Heart left ventricle (tissue), 16 donors: ENCODE results near the gene DAAM2. TPM values are rescaled to one million over a fixed set of nuclear protein-coding genes. Genes with fewer than 3 reads are reported as not detected.

Source experiments
- ATAC-seq, 4 donors: fragments of 200-7000 bp; cut with Tn5 transposase; one replicate each; pipeline ENCODE4 v1.9.1; 2020 to 2022; ENCODE audit warnings: moderate library complexity in 4 of 4, mild to moderate bottlenecking in 3 of 4, moderate number of reproducible peaks in 1 of 4
- DNase-seq, 5 donors: peaks; one replicate each; pipeline ENCODE4 v3.0.0-alpha.2; 2020
- H3K27ac ChIP-seq, 12 donors: fragments of 200-600 bp; sonication (generic) in 4 of 12; one replicate each; pipeline versions ENCODE4 v1.5.0 to v1.8.0; 2016 to 2022; ENCODE audit warnings: mild to moderate bottlenecking in 2 of 12
- H3K27me3 ChIP-seq, 9 donors: fragments of 200-600 bp; sonication (generic) in 2 of 9; one replicate each; pipeline versions ENCODE4 v1.5.1 to v1.8.0; 2016 to 2022; ENCODE audit warnings: mild to moderate bottlenecking in 3 of 9
- H3K36me3 ChIP-seq, 9 donors: fragments of 200-600 bp; sonication (generic) in 2 of 9; one replicate each; pipeline versions ENCODE4 v1.5.0 to v1.8.0; 2018 to 2022; ENCODE audit warnings: mild to moderate bottlenecking in 2 of 9
- H3K4me1 ChIP-seq, 12 donors: fragments of 200-600 bp; sonication (generic) in 4 of 12; one replicate each; pipeline versions ENCODE4 v1.5.0 to v1.8.0; 2016 to 2022; ENCODE audit warnings: mild to moderate bottlenecking in 3 of 12
- H3K4me3 ChIP-seq, 12 donors: fragments of 200-600 bp; sonication (generic) in 4 of 12; one replicate each; pipeline versions ENCODE4 v1.5.0 to v1.8.0; 2017 to 2022; ENCODE audit warnings: mild to moderate bottlenecking in 9 of 12, moderate library complexity in 4 of 12
- H3K9me3 ChIP-seq, 12 donors: fragments of 200-600 bp; sonication (generic) in 4 of 12; one replicate each; pipeline versions ENCODE4 v1.5.0 to v1.8.0; 2016 to 2022; ENCODE audit warnings: mild to moderate bottlenecking in 1 of 12
- POLR2A ChIP-seq, 2 donors: fragments of 450-650 bp; IDR thresholded peaks; one replicate each; pipeline ENCODE4 v1.6.1; 2017; ENCODE audit warnings: antibody characterized with exemption in 2 of 2, mild to moderate bottlenecking in 2 of 2, moderate library complexity in 2 of 2
- WGBS, 4 donors: extraction: QIAGEN DNeasy Blood & Tissue Kit in 2 of 4; methylation state at CpG; one replicate each; pipeline versions ENCODE4 v1.1.5 to v1.1.7; 2013 to 2018; 5-methylcytosine and 5-hydroxymethylcytosine counted together
- intact Hi-C, 10 donors: fragments of 100-400 bp; cut with DNase I; formaldehyde crosslinking; loops; one replicate each; pipeline versions ENCODE4 v1.11.1 to v1.14.2; 2022
- polyA plus RNA-seq, 2 donors: library from polyadenylated mRNA; stranded (reverse); fragments of 200-250 nt; gene quantifications; one replicate each; pipeline ENCODE4 v1.2.3, GENCODE V29; 2013
- total RNA-seq, 9 donors: library from RNA; depleted of rRNA in 2 of 9; stranded (reverse); fragments of >200 nt in 2 of 9; fragmentation: NEBNext Ultra II Directional in 3 of 9; extraction: Animal tissue kit (Norgen Biotek cat#: 25700) in 3 of 9; gene quantifications; one replicate each; pipeline versions ENCODE4 v1.1.0 to v1.2.4, GENCODE V29; 2016 to 2023
- TF ChIP-seq, protein P1 (sequence below), 12 donors: fragments of 200-600 bp; sonication (generic) in 4 of 12; IDR thresholded peaks; one replicate each; pipeline versions ENCODE4 v1.5.0 to v1.8.0; 2018 to 2022; ENCODE audit warnings: antibody characterized with exemption in 12 of 12, mild to moderate bottlenecking in 5 of 12
- donor health status: ischemic (EF 13 %, LVEDD 7.1; RV severe dilation, severe dysfunction).
- donor health status: healthy with polysubstance abuse.
- donor health status: DM: no; HTN: yes; CAD: no.
- donor health status: DM: no; HTN: no; CAD: no.
- donor health status: ischemic (EF 25% LVEDD 6.9; RV normal size, moderate dysfunction).
- donor health status: ischemic (EF 25% LVEDD 5.7; RV mildly dilated, moderate dysfunction).
- donor health status: healthy.
- donor health status: DM: yes; HTN: yes; CAD: no.
- donor health status: ischemic (EF 35%, LVEDD 5.7; RV mildly dilated, moderate dysfunction).
- donor health status: nonischemic (EF 11% LVEDD 7.7; RV severe dilation, severe dysfunction).
- donor health status: DM: yes; HTN: yes; CAD: no.
- donor health status: PGD.
- donor health status: ischemic (EF 29% LVEDD 5.4; RV normal size, mild dysfunction).
- donor health status: nonischemic (EF 23%, LVEDD 6.1; RV moderate dilation, normal function).

Gene DAAM2
- total and polyA plus RNA-seq, 11 donors: 6.4 to 20.9 (median 13.6) TPM

DNA sequence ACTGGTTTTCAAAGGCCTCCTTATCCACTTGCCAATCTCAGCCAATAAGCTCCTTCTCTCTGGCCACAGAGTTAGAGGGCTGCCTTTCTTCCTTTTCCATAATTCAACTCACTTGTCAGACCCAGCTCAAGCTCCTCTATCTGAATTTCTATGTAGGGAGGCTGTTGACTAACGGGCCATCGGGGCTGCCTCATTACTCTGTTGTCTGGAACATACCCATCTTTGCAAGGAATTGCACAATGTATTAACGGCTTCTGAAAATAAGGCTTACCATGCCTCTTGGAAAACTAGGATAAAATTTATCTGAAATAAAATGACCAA lies 38.5 kb upstream of the DAAM2 start:
- TF ChIP-seq POLR2A (IDR thresholded peaks at IDR 0.05): no peak
- TF ChIP-seq, protein P1, sequence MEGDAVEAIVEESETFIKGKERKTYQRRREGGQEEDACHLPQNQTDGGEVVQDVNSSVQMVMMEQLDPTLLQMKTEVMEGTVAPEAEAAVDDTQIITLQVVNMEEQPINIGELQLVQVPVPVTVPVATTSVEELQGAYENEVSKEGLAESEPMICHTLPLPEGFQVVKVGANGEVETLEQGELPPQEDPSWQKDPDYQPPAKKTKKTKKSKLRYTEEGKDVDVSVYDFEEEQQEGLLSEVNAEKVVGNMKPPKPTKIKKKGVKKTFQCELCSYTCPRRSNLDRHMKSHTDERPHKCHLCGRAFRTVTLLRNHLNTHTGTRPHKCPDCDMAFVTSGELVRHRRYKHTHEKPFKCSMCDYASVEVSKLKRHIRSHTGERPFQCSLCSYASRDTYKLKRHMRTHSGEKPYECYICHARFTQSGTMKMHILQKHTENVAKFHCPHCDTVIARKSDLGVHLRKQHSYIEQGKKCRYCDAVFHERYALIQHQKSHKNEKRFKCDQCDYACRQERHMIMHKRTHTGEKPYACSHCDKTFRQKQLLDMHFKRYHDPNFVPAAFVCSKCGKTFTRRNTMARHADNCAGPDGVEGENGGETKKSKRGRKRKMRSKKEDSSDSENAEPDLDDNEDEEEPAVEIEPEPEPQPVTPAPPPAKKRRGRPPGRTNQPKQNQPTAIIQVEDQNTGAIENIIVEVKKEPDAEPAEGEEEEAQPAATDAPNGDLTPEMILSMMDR (IDR thresholded peaks at IDR 0.05): no peak
- Histone ChIP-seq H3K36me3 (no peaks in the 10 kb centered on the region), H3K4me3 (no peak overlapping the region), H3K27me3 (no peaks in the 10 kb centered on the region), H3K9me3 (no peaks in the 10 kb centered on the region), H3K4me1 (peaks cover 0 to 25% (median 18%) of the 10 kb centered on the region in 12 donors), H3K27ac (peak overlapping the region in 9 of 12 donors; percentile 15 to 62 (median 46))
- ATAC-seq: peak; percentile 48 to 88 (median 68)
- 33 to 60% (median 43%) methylated on average over 3 of the region's 3 CpGs for WGBS, 4 donors
- intact Hi-C loops: no loop called here
- no peak for DNase-seq

- TF ChIP-seq, protein P1 (IDR thresholded peaks at IDR 0.05): no peak
- no peak for TF ChIP-seq POLR2A (IDR thresholded peaks at IDR 0.05)
- WGBS, 4 donors: 51 to 65% (median 58%) methylated on average over 5 of the region's 5 CpGs
- no peaks in the 10 kb centered on the region for H3K9me3 ChIP-seq
- no peak overlapping the region for H3K4me3 ChIP-seq
- peak overlapping the region in 8 of 12 donors; percentile 3 to 59 (median 15) for H3K27ac ChIP-seq
- ATAC-seq (peak in 2 of 4 donors; percentile 35 to 41), DNase-seq (peak in 1 of 5 donors; percentile 23)
- H3K4me1 ChIP-seq: peaks cover 0 to 28% (median 19%) of the 10 kb centered on the region in 12 donors
- H3K27me3 ChIP-seq: no peaks in the 10 kb centered on the region
- H3K36me3 ChIP-seq: no peaks in the 10 kb centered on the region
- intact Hi-C loops: no loop called here
Observed at GRCh38 chr6:39754514-39755115, 37.6 kb upstream of the DAAM2 start.

DNA sequence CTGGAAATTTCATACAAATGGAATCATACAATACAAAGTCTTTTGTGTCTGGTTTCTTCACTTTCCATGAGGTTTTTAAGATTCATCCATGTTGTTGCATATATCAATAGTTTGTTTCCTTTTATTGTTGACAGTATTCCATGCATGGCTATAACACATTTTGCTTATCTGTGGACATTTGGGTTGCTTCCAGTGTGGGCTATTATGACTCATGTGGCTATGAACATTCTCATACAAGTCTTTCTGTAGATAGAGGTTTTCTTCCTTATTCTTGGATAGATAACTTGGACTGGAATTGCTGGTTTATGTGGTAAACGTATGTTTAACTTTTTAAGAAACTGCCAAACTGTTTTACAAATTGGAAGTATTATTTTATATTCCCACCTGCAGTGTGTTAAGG lies 36.9 kb upstream of the DAAM2 start:
- H3K9me3 ChIP-seq: no peaks in the 10 kb centered on the region
- TF ChIP-seq POLR2A (IDR thresholded peaks at IDR 0.05): no peak
- TF ChIP-seq, protein P1 (IDR thresholded peaks at IDR 0.05): no peak
- DNase-seq: no peak
- H3K36me3 ChIP-seq: no peaks in the 10 kb centered on the region
- intact Hi-C loops: no loop called here
- 70 to 78% (median 73%) methylated on average over 1 of the region's 1 CpG for WGBS, 4 donors
- no peak overlapping the region for H3K4me3 ChIP-seq
- no peaks in the 10 kb centered on the region for H3K27me3 ChIP-seq
- peaks cover 0 to 33% (median 22%) of the 10 kb centered on the region in 12 donors for H3K4me1 ChIP-seq
- H3K27ac ChIP-seq: peak overlapping the region in 1 of 12 donors; percentile 59
- no peak for ATAC-seq

- 91 to 98% (median 97%) methylated on average over 2 of the region's 2 CpGs for WGBS, 4 donors
- no peak for ATAC-seq
- peaks cover 0 to 41% (median 27%) of the 10 kb centered on the region in 12 donors for H3K4me1 ChIP-seq
Observed at GRCh38 chr6:39756582-39756981, 35.6 kb upstream of the DAAM2 start.

More at GRCh38 chr6:39756582-39756981, 35.6 kb upstream of the DAAM2 start:
- no peak for TF ChIP-seq POLR2A (IDR thresholded peaks at IDR 0.05)
- TF ChIP-seq, protein P1 (IDR thresholded peaks at IDR 0.05): no peak
- no peaks in the 10 kb centered on the region for H3K36me3 ChIP-seq
- H3K4me3 ChIP-seq: no peak overlapping the region
- no peaks in the 10 kb centered on the region for H3K9me3 ChIP-seq
- intact Hi-C loops: no loop called here
- H3K27ac ChIP-seq: no peak overlapping the region
- H3K27me3 ChIP-seq: no peaks in the 10 kb centered on the region
- DNase-seq: no peak
